Measurements from ENCODE around the gene PDLIM5. TPM values are rescaled to one million over a fixed set of nuclear protein-coding genes. Genes with fewer than 3 reads are reported as not detected.

Gene PDLIM5
- total RNA-seq, 2 experiments from 2014 or later, result 14.8 to 18.3 TPM

DNA sequence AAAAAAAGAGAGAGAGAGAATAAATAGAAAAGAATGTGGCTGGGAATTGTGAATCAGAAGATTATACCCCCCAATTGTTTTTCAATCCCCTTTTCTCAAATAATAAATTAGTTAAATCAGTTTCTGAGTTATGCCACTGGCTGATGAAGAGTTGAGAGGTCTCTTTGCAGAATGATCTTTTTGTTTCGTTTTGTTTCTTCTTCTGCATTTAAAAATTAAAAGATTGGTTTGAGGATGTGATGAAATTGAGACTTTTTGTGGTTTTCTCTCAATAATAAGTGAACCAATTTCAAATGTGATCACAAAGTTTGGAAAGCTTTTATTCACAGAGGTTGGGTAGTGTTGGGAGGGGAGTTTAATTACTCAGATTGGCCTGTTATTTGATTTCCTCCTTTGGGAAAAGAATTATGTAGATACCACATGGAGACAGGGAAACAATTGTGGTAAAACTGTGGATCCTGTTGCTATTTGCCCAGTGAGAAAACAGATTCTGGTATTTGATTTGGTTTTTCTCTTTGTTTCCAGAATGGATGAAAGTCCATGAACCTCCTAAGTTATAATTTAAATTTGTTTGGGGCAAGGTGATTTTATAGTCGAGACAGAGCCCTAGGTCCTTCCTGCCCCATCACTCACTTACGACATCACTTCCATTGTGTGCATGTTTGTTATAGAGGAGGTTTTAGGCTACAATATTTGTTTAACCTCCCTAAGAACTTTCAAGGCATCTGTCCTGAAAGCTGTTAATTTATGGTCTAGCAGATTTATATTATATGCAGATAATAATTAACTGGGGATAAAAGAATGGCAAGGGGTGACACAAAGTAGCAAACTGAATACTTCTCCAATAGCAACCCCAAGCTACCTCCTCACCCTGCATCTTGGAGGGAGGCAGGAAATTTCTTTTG is 214.0 kb downstream of the PDLIM5 start:
- H3K4me1 Mint-ChIP-seq (ENCODE audit: low read depth), result no peaks in the 10 kb centered on the region

GRCh38 chr4:94668724-94669123 is 217.0 kb downstream of the PDLIM5 start:
- ATAC-seq (no peak), DNase-seq (no peak)
- ChIA-PET CTCF (no interaction called here), POLR2A (no interaction called here)
- intact Hi-C loops (cut with micrococcal nuclease), result no loop called here
- Mint-ChIP-seq H3K27ac (no peak overlapping the region), H3K27me3 (no peaks in the 10 kb centered on the region), H3K36me3 (ENCODE audit: low read depth) (no peaks in the 10 kb centered on the region), H3K9me3 (no peaks in the 10 kb centered on the region), H3K4me1 (ENCODE audit: low read depth) (no peaks in the 10 kb centered on the region), H3K4me3 (no peak overlapping the region)
- TF ChIP-seq CTCF (IDR thresholded peaks at IDR 0.05), result no peak

More for the DNA sequence above, 214.0 kb downstream of the PDLIM5 start:
- no peak for TF ChIP-seq CTCF (IDR thresholded peaks at IDR 0.05)
- ChIA-PET POLR2A (interaction anchor here (1.2 kb wide), 1 partner anchor 18 kb away, joined by 3 read pairs; no protein-coding TSS in a partner anchor), CTCF (no interaction called here)
- Mint-ChIP-seq H3K9me3 (no peaks in the 10 kb centered on the region), H3K27me3 (no peaks in the 10 kb centered on the region), H3K27ac (no peak overlapping the region), H3K36me3 (ENCODE audit: low read depth) (no peaks in the 10 kb centered on the region), H3K4me3 (no peak overlapping the region)
- DNase-seq, result no peak
- intact Hi-C loops (cut with micrococcal nuclease), result no loop called here
- ATAC-seq, result no peak

- no peak for TF ChIP-seq CTCF (IDR thresholded peaks at IDR 0.05)
- intact Hi-C loops (cut with micrococcal nuclease), result no loop called here
- DNase-seq (no peak), ATAC-seq (no peak)
- POLR2A ChIA-PET, result no interaction called here
- Mint-ChIP-seq H3K27ac (no peak overlapping the region), H3K4me3 (no peak overlapping the region), H3K4me1 (ENCODE audit: low read depth) (no peaks in the 10 kb centered on the region), H3K27me3 (no peaks in the 10 kb centered on the region), H3K36me3 (ENCODE audit: low read depth) (no peaks in the 10 kb centered on the region), H3K9me3 (no peaks in the 10 kb centered on the region)
- CTCF ChIA-PET, result no interaction called here
Measured at GRCh38 chr4:94669672-94670664, 218.2 kb downstream of the PDLIM5 start.

DNA sequence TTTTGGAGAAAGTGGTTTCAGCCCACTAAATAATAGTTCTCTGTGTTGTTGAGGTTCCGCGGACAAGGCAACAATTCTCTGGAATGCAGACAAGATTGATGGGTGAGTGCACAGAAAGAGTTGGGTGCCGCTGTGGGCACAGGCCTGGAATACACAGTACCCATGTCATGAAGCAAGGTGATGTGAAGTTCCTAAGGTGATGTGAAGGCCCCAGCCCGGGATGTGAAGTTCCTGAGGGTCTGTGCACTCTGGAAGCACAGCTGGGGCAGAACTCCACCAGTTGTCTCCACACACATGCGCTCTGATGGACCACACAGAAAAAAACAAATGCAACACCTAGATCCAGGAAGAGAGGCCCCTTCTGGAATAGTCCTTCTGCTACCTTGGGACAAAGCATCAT is 219.4 kb downstream of the PDLIM5 start:
- DNase-seq (no peak), ATAC-seq (no peak)
- Mint-ChIP-seq H3K4me1 (ENCODE audit: low read depth) (no peaks in the 10 kb centered on the region), H3K36me3 (ENCODE audit: low read depth) (no peaks in the 10 kb centered on the region), H3K27me3 (no peaks in the 10 kb centered on the region), H3K27ac (no peak overlapping the region), H3K4me3 (no peak overlapping the region), H3K9me3 (no peaks in the 10 kb centered on the region)
- no peak for TF ChIP-seq CTCF (IDR thresholded peaks at IDR 0.05)
- intact Hi-C loops (cut with micrococcal nuclease), result no loop called here
- ChIA-PET POLR2A (no interaction called here), CTCF (no interaction called here)

All from activated CD8-positive, alpha-beta T cell treated with anti-CD3 and anti-CD28 coated beads for 36 hours (primary cell).